Measurements from ENCODE around the gene MSANTD1. TPM values are rescaled to one million over a fixed set of nuclear protein-coding genes. Genes with fewer than 3 reads are reported as not detected.

The MSANTD1 gene
- total RNA-seq, result not detected

DNA sequence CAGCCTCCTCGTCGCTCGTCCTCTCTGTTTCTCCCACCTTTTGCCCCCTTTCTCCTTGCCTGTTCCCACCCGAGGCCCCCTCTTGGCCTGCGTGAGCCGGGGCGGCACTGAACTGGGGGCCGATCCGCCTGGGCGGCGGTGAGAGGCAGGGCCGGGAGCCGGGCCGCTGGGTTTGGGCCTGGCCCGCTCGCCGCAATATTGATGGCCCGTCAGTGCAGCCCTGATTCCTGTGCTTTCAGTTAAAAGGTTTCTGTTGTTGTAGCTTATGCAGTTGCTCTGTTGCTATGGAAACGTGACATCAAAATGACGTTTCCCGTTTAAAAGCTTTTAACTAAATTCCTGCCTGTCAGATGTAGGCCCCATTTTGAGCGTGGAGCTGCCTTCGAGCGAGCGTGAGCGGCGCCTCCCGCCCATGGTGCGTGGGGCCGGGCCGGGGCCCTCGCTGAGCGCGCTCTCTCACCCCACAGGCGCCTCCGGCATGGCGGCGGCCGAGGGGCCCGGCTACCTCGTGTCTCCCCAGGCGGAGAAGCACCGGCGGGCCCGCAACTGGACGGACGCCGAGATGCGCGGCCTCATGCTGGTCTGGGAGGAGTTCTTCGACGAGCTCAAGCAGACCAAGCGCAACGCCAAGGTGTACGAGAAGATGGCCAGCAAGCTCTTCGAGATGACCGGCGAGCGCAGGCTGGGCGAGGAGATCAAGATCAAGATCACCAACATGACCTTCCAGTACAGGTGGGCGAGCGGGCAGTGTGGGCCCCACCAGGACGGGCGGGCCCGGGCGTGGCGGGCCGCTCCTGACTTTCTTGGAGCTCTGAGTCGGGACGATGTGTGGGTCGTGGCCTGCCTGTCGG is at the start of gene MSANTD1:
Gene MSANTD1 (plus strand): TSS at position 349 of the 851 bp plus-strand sequence. CDS start 64 bp downstream, at position 413.
- DNase-seq (ENCODE audit: low spot score in 2 of 2), result no peak
- no peaks in the 10 kb centered on the region for H3K27me3 ChIP-seq
- no peak within 1 kb of the TSS for H3K4me3 ChIP-seq
- TF ChIP-seq CTCF (IDR thresholded peaks at IDR 0.05), result no peak
- no peaks in the 10 kb centered on the region for H3K9me3 ChIP-seq
- H3K36me3 ChIP-seq, result peaks cover 0 to 4% of the 10 kb centered on the region in 2 donors
- H3K4me1 ChIP-seq, result no peaks in the 10 kb centered on the region
- intact Hi-C loops (cut with DNase I), result no loop called here
- H3K27ac ChIP-seq, result no peak within 1 kb of the TSS

DNA sequence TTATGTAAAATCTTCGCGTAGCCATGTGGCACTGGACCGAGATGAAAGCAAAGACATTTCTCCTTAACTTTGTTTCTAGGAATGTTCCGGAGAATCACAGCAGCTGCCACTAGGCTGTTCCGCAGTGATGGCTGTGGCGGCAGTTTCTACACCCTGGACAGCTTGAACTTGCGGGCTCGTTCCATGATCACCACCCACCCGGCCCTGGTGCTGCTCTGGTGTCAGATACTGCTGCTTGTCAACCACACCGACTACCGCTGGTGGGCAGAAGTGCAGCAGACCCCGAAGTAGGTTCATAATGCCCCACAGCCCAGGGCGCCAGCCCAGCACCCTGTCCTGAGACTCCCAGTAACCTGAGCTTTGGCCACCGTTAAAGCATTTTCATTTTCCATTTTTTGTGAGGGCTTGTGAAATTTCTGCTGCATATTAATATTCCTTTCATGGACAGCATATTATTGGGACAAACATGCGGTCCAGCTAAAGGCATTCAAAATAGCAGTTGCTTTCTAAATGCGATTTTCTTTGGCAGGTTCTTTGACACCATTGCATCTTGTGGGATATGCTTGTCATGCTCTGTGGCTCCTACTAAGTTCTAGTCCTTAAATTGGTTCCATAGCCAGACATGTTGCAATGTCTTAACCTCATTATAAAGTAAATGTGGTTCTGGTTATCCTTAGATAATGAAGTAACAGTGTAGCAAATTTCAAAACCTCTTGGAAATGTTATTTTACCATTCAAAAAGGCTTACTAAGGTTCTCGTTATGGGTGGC is 49.1 kb upstream of the MSANTD1 start:
- no peak for DNase-seq (ENCODE audit: low spot score in 2 of 2)
- intact Hi-C loops (cut with DNase I), result loop anchor here (5.0 kb wide), 1 partner anchor 282 kb away; no protein-coding TSS in a partner anchor
- H3K9me3 ChIP-seq, result no peaks in the 10 kb centered on the region
- H3K4me3 ChIP-seq, result no peak overlapping the region
- H3K36me3 ChIP-seq, result peaks cover 22 to 51% of the 10 kb centered on the region in 2 donors
- no peak for TF ChIP-seq CTCF (IDR thresholded peaks at IDR 0.05)
- peaks cover 0 to 3% of the 10 kb centered on the region in 2 donors for H3K4me1 ChIP-seq
- H3K27me3 ChIP-seq, result no peaks in the 10 kb centered on the region
- no peak overlapping the region for H3K27ac ChIP-seq

- peaks cover 22 to 43% of the 10 kb centered on the region in 2 donors for H3K36me3 ChIP-seq
- intact Hi-C loops (cut with DNase I), result loop anchor here (5.0 kb wide), 1 partner anchor 282 kb away; no protein-coding TSS in a partner anchor
- H3K9me3 ChIP-seq, result no peaks in the 10 kb centered on the region
- H3K4me1 ChIP-seq, result peaks cover 0 to 3% of the 10 kb centered on the region in 2 donors
- DNase-seq (ENCODE audit: low spot score in 2 of 2), result no peak
- H3K27me3 ChIP-seq, result no peaks in the 10 kb centered on the region
- no peak for TF ChIP-seq CTCF (IDR thresholded peaks at IDR 0.05)
- no peak overlapping the region for H3K27ac ChIP-seq
- H3K4me3 ChIP-seq, result no peak overlapping the region
Measured at GRCh38 chr4:3200423-3201090, 48.4 kb upstream of the MSANTD1 start.

DNA sequence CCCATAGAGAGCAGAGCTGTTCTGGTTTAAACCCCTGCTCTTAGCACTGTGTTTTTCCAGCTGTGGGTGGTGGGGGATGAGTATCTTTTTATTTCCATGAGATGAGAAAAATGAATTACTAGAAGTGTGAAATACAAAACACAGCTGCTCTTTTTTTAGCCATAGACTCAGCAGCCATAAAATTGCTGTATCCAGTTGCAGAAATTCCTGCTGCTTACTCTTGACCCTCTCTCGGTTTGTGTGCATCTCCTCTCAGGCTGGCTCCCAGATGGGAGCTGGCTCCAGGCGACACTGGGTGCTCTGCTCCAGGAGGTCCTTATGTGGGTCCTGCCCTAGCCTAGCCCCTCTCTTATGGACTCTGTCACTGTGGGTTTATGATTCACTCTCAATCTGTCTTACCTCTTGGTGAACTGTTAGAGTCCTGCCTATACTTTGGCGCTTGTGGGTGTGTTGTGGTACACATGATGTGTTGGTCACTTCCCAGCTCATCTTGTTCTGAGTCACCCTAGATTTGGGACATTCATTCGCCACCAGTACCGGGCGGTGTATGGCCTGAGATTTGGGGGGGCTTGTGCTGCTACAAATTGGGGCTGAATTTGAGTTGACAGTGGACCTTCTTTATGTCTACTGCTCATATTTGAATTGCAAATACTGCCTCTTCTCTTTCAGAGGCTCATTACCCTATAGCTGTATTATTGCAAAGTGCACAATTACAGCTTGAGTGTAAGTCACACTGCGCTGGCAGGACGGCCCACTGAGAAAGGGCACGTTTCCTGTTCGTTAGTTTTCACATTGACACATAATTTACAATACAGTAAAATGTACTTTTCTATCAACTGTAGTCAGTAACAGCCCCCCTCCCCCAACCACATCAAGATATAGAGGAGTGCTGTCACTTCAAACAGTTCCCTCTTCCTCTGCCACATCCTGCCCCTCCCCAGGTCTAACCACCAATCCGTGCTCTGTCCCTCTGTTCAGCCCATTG is 46.9 kb upstream of the MSANTD1 start:
- DNase-seq (ENCODE audit: low spot score in 2 of 2), result no peak
- Histone ChIP-seq H3K4me1 (peaks cover 0 to 3% of the 10 kb centered on the region in 2 donors), H3K9me3 (no peaks in the 10 kb centered on the region), H3K27ac (no peak overlapping the region), H3K4me3 (no peak overlapping the region), H3K36me3 (peaks cover 23 to 40% of the 10 kb centered on the region in 2 donors), H3K27me3 (no peaks in the 10 kb centered on the region)
- intact Hi-C loops (cut with DNase I), result loop anchor here (5.0 kb wide), 1 partner anchor 280 kb away; no protein-coding TSS in a partner anchor
- no peak for TF ChIP-seq CTCF (IDR thresholded peaks at IDR 0.05)
